ENCODE results near the gene COL23A1. TPM values are rescaled to one million over a fixed set of nuclear protein-coding genes. Genes with fewer than 3 reads are reported as not detected.

Gene COL23A1
- total and polyA plus RNA-seq, 2 of the 13 experiments (the other 11 are each of a cell fraction or from before 2014, with no cell fraction given): not detected

DNA sequence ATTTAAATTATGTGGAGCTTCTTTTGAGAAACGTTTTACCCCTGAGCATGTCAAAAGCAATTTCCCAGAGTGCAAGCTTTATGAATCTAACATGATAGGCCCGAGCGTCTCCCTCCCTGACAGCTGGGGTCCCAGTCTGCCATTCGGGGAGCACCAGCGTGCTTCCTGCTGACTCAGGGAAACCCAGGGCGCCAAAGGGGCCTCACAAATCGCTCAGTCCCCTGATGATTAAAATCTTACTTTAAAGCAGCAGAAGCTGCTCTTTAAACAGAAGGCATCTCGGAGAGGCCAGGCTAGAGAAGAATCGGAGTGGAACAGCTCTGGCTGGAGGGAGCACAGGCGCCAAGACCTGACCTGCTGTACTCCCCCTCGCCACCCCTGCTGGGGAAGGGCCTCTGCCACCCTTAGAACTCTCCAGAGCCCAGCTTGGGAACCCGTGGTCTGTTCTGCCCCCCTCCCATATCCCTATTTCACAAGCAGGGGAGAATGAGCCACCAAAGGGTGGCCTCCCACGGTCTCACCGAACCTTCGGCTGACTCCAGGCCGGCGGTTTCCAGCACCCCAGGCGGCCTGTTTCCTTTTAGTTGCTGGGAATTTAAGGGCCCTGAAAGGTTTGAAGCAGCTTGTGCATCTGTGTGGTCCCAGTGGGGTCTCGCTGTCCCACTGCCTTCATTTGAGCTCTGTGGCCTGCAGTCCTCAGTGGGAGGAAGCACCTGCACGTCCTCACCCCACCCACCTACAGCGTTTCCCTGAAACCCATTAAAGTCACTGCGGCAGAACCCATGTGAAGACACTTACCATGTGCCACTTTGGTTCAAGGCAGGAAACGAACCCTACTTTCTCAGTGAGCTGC, 147.6 kb downstream of the COL23A1 start:
- Histone ChIP-seq H3K4me3 (replicated peaks in 1 of 3; ENCODE audit: insufficient read depth in 1 of 3, low read depth in 2 of 3, low read length in 3 of 3) (no peak overlapping the region), H2AFZ (ENCODE audit: low read length) (no peak overlapping the region), H3K9ac (ENCODE audit: insufficient read depth, low read depth, low read length) (no peak overlapping the region), H4K20me1 (ENCODE audit: insufficient read depth, low read length) (0 out of 2 replicates have a peak, but pooled peaks cover 2% of the 10 kb centered on the region), H3K36me3 (replicated peaks in 1 of 2; ENCODE audit: control insufficient read depth in 1 of 2, insufficient read depth in 2 of 2, low read length in 2 of 2) (no peaks in the 10 kb centered on the region), H3K27me3 (ENCODE audit: control insufficient read depth in 1 of 2, insufficient read depth in 2 of 2, low read length in 2 of 2) (peaks cover 1 to 9% of the 10 kb centered on the region in 2 experiments; a peak in 3 of 5 replicates), H3K27ac (ENCODE audit: extremely low read length, insufficient read depth, low read length) (no peak overlapping the region), H3K4me2 (ENCODE audit: low read depth, low read length) (no peak overlapping the region), H3K4me1 (ENCODE audit: insufficient read depth, low read length) (no peaks in the 10 kb centered on the region), H3K9me3 (ENCODE audit: low read length) (no peaks in the 10 kb centered on the region), H3K79me2 (ENCODE audit: insufficient read depth, low read length) (no peaks in the 10 kb centered on the region)
- intact Hi-C loops (cut with micrococcal nuclease; ENCODE audit: unreplicated experiment): no loop called here
- FAIRE-seq (no peak), DNase-seq (ENCODE audit: low spot score) (no peak), ATAC-seq (no peak)
- 34% methylated on average over 21 of the region's 23 CpGs for WGBS (ENCODE audit: low lambda C conversion rate)
- peak; percentile 36 to 75; a peak in 3 of 4 replicates for TF ChIP-seq MAFK (conservative IDR thresholded peaks at IDR 0.05 in 1 of 2, IDR thresholded peaks at IDR 0.05 in 1 of 2; ENCODE audit: low read length in 2 of 2)
- TF ChIP-seq MAFF (IDR thresholded peaks at IDR 0.05; ENCODE audit: low read depth, low read length): 0 out of 2 replicates have a peak, but pooled peaks have one; percentile 25
- no peak for TF ChIP-seq ELF4 (CRISPR knock-in tag; IDR thresholded peaks at IDR 0.05; ENCODE audit: borderline replicate concordance)
- in situ Hi-C loops (cut with HindIII; ENCODE audit: extremely low pct_ligation_motif_present, low pct_unique_long_range_greater_than_20kb): no loop called here
- ChIA-PET CTCF (ENCODE audit: low intra/inter-chr PET ratio, low total read pairs) (no interaction called here), POLR2A (no interaction called here)
- no TSS peak for BruUV-seq (replicated peaks)

DNA sequence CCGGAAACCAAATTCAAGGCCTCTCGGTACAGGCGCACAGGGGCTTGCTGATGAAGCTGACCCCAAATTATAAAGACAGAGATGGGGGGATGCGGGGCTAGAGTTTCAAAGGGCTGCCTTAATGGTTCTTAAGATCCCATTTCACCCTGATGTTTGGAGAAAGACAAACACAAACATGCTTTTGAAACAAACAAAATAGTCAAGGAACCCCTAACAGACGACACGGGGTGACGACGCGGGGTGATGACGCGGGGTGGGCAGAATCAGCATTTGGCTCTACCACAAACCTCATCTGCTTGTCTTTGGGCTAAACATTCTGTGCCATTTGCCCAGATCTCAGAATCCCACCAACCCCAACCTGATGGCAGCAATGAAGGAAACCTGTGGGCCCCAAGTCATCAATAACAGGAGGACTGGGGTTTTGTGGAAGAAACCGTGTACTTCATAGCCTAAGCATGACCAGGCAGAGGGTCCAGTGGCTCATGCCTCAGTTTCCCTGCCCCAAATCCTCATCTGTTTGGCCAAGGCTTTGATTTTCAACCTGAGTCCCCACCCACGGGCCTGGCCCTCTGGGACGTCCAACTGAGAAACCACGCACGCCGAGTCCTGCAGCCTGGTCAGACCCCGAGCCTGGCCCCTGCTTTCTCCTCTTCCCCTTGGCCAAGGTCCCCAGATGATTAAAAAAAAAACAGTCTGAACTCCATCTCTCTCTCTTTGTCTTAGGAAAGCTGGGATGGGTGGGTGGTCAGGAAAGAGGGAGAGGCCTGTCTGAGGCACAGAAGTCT, 148.5 kb downstream of the COL23A1 start:
- no peak for DNase-seq (ENCODE audit: low spot score)

More for the DNA sequence above, 148.5 kb downstream of the COL23A1 start:
- no peaks in the 10 kb centered on the region for H3K9me3 ChIP-seq (ENCODE audit: low read length)
- in situ Hi-C loops (cut with HindIII; ENCODE audit: extremely low pct_ligation_motif_present, low pct_unique_long_range_greater_than_20kb): no loop called here
- no peak overlapping the region for H3K27ac ChIP-seq (ENCODE audit: extremely low read length, insufficient read depth, low read length)
- H4K20me1 ChIP-seq (ENCODE audit: insufficient read depth, low read length): 0 out of 2 replicates have a peak, but pooled peaks cover 2% of the 10 kb centered on the region
- WGBS (ENCODE audit: low lambda C conversion rate): 67% methylated on average over 18 of the region's 18 CpGs
- no peaks in the 10 kb centered on the region for H3K4me1 ChIP-seq (ENCODE audit: insufficient read depth, low read length)
- no peak overlapping the region for H3K9ac ChIP-seq (ENCODE audit: insufficient read depth, low read depth, low read length)
- H3K27me3 ChIP-seq (ENCODE audit: control insufficient read depth in 1 of 2, insufficient read depth in 2 of 2, low read length in 2 of 2): peaks cover 1 to 9% of the 10 kb centered on the region in 2 experiments; a peak in 3 of 5 replicates
- ATAC-seq (no peak), FAIRE-seq (no peak)
- TF ChIP-seq ZNF557 (CRISPR knock-in tag; IDR thresholded peaks at IDR 0.05): no peak
- TF ChIP-seq, protein P1, sequence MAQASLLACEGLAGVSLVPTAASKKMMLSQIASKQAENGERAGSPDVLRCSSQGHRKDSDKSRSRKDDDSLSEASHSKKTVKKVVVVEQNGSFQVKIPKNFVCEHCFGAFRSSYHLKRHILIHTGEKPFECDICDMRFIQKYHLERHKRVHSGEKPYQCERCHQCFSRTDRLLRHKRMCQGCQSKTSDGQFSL (CRISPR knock-in tag; IDR thresholded peaks at IDR 0.05): no peak
- TF ChIP-seq ZNF614 (CRISPR knock-in tag; IDR thresholded peaks at IDR 0.05; ENCODE audit: borderline replicate concordance): no peak
- TF ChIP-seq EZH2 (conservative IDR thresholded peaks at IDR 0.05; ENCODE audit: low read depth, low read length): no peak
- TF ChIP-seq ZNF792 (CRISPR knock-in tag; IDR thresholded peaks at IDR 0.05): no peak
- TF ChIP-seq MYNN (CRISPR knock-in tag; IDR thresholded peaks at IDR 0.05; ENCODE audit: low read depth): no peak
- TF ChIP-seq HOXA7 (CRISPR knock-in tag; IDR thresholded peaks at IDR 0.05): no peak
- ChIA-PET CTCF (ENCODE audit: low intra/inter-chr PET ratio, low total read pairs) (no interaction called here), POLR2A (no interaction called here)
- no peak overlapping the region for H2AFZ ChIP-seq (ENCODE audit: low read length)
- H3K36me3 ChIP-seq (replicated peaks in 1 of 2; ENCODE audit: control insufficient read depth in 1 of 2, insufficient read depth in 2 of 2, low read length in 2 of 2): no peaks in the 10 kb centered on the region
- no peaks in the 10 kb centered on the region for H3K79me2 ChIP-seq (ENCODE audit: insufficient read depth, low read length)
- BruUV-seq (replicated peaks): no TSS peak
- intact Hi-C loops (cut with micrococcal nuclease; ENCODE audit: unreplicated experiment): no loop called here
- no peak overlapping the region for H3K4me2 ChIP-seq (ENCODE audit: low read depth, low read length)
- no peak overlapping the region for H3K4me3 ChIP-seq (replicated peaks in 1 of 3; ENCODE audit: insufficient read depth in 1 of 3, low read depth in 2 of 3, low read length in 3 of 3)
